OCI-LY1 (cell line): ENCODE results near the gene MS4A4A.

Experiments
- H2AFZ ChIP-seq: fragments of 200-600 bp; sonication (generic), shearing (Covaris generic); 2 replicates; pipeline ENCODE4 v1.6.0; 2014; ENCODE audit warnings: antibody characterized with exemption, mild to moderate bottlenecking, low read length
- H3F3A ChIP-seq: fragments of 200-600 bp; sonication (generic), shearing (Covaris generic); 2 replicates; pipeline ENCODE4 v1.6.0; 2014; ENCODE audit warnings: mild to moderate bottlenecking, antibody characterized with exemption, low read length, moderate library complexity; ENCODE audit not compliant: insufficient read depth
- H3K27ac ChIP-seq: fragments of 200-600 bp; sonication (generic); 2 replicates; pipeline ENCODE4 v1.5.1; 2014; ENCODE audit warnings: low read length, mixed run types, mild to moderate bottlenecking, low read depth; ENCODE audit not compliant: poor library complexity, severe bottlenecking
- H3K27me3 ChIP-seq: fragments of 200-600 bp; sonication (generic); 2 replicates; pipeline ENCODE4 v1.6.0; 2014; ENCODE audit warnings: antibody characterized with exemption, mild to moderate bottlenecking, low read length, moderate library complexity; ENCODE audit not compliant: insufficient read depth
- H3K36me3 ChIP-seq: fragments of 200-600 bp; sonication (generic); 2 replicates; pipeline ENCODE4 v1.6.1; 2014; ENCODE audit warnings: mild to moderate bottlenecking, antibody characterized with exemption, low read length, moderate library complexity, mixed read lengths; ENCODE audit not compliant: insufficient read depth
- H3K4me1 ChIP-seq: fragments of 200-600 bp; sonication (generic); 2 replicates; pipeline ENCODE4 v1.5.1; 2014; ENCODE audit warnings: mild to moderate bottlenecking, low read length, moderate library complexity; ENCODE audit not compliant: insufficient read depth, severe bottlenecking
- H3K4me2 ChIP-seq: fragments of 200-600 bp; sonication (generic), shearing (Covaris generic); 2 replicates; pipeline ENCODE4 v1.6.1; 2014; ENCODE audit warnings: low read length
- H3K4me3 ChIP-seq: fragments of 200-600 bp; sonication (generic); 2 replicates; pipeline ENCODE4 v1.5.1; 2014; ENCODE audit warnings: low read length, low read depth, mild to moderate bottlenecking, mixed read lengths; ENCODE audit not compliant: poor library complexity, severe bottlenecking
- H3K79me2 ChIP-seq: fragments of 200-600 bp; shearing (Covaris generic); 2 replicates; pipeline ENCODE4 v1.6.1; 2016; ENCODE audit warnings: mixed run types, low read length, mixed read lengths; ENCODE audit not compliant: insufficient read depth
- H3K9ac ChIP-seq: fragments of 200-600 bp; sonication (generic), shearing (Covaris generic); 2 replicates; pipeline ENCODE4 v1.6.1; 2014; ENCODE audit warnings: mild to moderate bottlenecking, low read length, mixed read lengths
- H3K9me2 ChIP-seq: fragments of 200-600 bp; sonication (generic), shearing (Covaris generic); 2 replicates; pipeline ENCODE4 v1.6.1; 2014; ENCODE audit warnings: low read depth, mild to moderate bottlenecking, low read length, mixed read lengths
- H3K9me3 ChIP-seq: fragments of 200-600 bp; shearing (Covaris generic); 2 replicates; pipeline ENCODE4 v1.6.1; 2014; ENCODE audit warnings: low read length, mixed read lengths
- H4K20me1 ChIP-seq: fragments of 200-600 bp; sonication (generic), shearing (Covaris generic); 2 replicates; pipeline ENCODE4 v1.6.0; 2016; ENCODE audit warnings: mild to moderate bottlenecking, low read length; ENCODE audit not compliant: insufficient read depth
- EZH2 ChIP-seq: fragments of 200-600 bp; sonication (generic), shearing (Covaris generic); IDR thresholded peaks from 2 replicates; pipeline ENCODE4 v1.8.0; 2017; ENCODE audit warnings: borderline replicate concordance, mixed run types, mild to moderate bottlenecking, antibody characterized with exemption, low read length, moderate library complexity, mixed read lengths
- TF ChIP-seq, protein P1 (sequence below): fragments of 200-600 bp; sonication (generic), shearing (Covaris generic); IDR thresholded peaks from 2 replicates; pipeline ENCODE4 v1.5.1; 2017; ENCODE audit warnings: mild to moderate bottlenecking, antibody characterized with exemption, low read length, moderate library complexity, mixed read lengths

MS4A4A gene

DNA sequence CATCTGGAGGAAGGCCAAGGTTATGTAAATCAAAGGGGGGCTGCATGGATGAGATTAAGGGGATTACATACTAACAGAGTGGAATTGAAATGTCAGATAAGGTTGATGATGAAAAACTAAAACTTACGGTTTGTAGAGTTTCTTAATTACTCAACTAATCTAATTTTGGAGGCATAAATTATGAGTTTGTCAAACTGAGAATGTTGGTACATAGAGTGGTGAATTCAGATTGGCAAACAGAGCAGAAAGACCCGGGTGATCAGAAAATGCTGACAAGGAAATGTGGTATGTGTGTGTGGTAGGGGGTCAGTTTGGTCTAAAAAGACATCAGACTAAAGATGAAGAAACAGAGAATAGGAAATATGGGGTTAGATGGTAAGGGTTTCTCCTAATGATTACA is 57.6 kb downstream of the MS4A4A start:
- H2AFZ ChIP-seq, result no peak overlapping the region

GRCh38 chr11:60339356-60339755 is 58.9 kb downstream of the MS4A4A start:
- no peaks in the 10 kb centered on the region for H3K36me3 ChIP-seq
- no peaks in the 10 kb centered on the region for H3F3A ChIP-seq
- no peaks in the 10 kb centered on the region for H3K79me2 ChIP-seq
- no peak overlapping the region for H3K4me3 ChIP-seq
- no peaks in the 10 kb centered on the region for H3K4me1 ChIP-seq
- H2AFZ ChIP-seq, result no peak overlapping the region
- no peaks in the 10 kb centered on the region for H4K20me1 ChIP-seq
- no peaks in the 10 kb centered on the region for H3K9me3 ChIP-seq
- no peaks in the 10 kb centered on the region for H3K9me2 ChIP-seq
- no peak overlapping the region for H3K4me2 ChIP-seq
- no peaks in the 10 kb centered on the region for H3K27me3 ChIP-seq
- no peak overlapping the region for H3K27ac ChIP-seq
- TF ChIP-seq, protein P1, sequence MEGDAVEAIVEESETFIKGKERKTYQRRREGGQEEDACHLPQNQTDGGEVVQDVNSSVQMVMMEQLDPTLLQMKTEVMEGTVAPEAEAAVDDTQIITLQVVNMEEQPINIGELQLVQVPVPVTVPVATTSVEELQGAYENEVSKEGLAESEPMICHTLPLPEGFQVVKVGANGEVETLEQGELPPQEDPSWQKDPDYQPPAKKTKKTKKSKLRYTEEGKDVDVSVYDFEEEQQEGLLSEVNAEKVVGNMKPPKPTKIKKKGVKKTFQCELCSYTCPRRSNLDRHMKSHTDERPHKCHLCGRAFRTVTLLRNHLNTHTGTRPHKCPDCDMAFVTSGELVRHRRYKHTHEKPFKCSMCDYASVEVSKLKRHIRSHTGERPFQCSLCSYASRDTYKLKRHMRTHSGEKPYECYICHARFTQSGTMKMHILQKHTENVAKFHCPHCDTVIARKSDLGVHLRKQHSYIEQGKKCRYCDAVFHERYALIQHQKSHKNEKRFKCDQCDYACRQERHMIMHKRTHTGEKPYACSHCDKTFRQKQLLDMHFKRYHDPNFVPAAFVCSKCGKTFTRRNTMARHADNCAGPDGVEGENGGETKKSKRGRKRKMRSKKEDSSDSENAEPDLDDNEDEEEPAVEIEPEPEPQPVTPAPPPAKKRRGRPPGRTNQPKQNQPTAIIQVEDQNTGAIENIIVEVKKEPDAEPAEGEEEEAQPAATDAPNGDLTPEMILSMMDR, result no peak
- no peak for TF ChIP-seq EZH2
- H3K9ac ChIP-seq, result no peak overlapping the region

More for the DNA sequence above, 57.6 kb downstream of the MS4A4A start:
- H3K36me3 ChIP-seq, result no peaks in the 10 kb centered on the region
- no peaks in the 10 kb centered on the region for H3K9me3 ChIP-seq
- TF ChIP-seq, protein P1, result no peak
- TF ChIP-seq EZH2, result no peak
- H3K9ac ChIP-seq, result no peak overlapping the region
- no peak overlapping the region for H3K27ac ChIP-seq
- H3K4me3 ChIP-seq, result no peak overlapping the region
- no peak overlapping the region for H3K4me2 ChIP-seq
- no peaks in the 10 kb centered on the region for H3F3A ChIP-seq
- no peaks in the 10 kb centered on the region for H3K27me3 ChIP-seq
- no peaks in the 10 kb centered on the region for H3K4me1 ChIP-seq
- no peaks in the 10 kb centered on the region for H3K79me2 ChIP-seq
- no peaks in the 10 kb centered on the region for H3K9me2 ChIP-seq
- H4K20me1 ChIP-seq, result no peaks in the 10 kb centered on the region

DNA sequence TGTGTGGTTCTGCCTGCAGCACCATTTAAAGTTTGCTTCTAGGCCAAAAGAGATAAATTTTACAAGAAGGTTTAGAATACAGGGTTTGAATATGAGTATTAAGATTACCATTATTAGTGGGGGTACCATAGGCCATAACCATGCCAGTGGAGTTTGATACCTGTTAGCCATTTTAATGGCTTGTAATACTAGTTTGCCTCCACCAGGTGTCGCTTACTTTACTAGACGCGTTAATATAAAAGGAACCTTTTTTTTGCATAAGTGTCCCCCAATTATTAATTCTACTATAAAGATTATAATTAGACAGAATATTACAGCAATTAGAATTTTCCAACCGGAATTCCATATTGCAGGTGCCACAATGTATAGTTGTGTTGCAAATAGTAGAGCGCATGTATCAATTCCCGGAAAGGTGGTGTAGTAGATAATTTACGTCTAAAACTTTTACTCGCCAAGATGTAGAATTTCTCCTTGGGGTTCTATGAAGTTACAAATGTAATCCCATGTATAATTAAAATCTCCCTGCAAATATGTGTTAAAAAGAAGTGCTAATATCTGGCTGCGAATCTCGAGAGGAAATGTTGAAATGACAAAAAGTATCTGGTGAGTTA is 62.7 kb downstream of the MS4A4A start:
- no peaks in the 10 kb centered on the region for H3K9me3 ChIP-seq

More for the DNA sequence above, 62.7 kb downstream of the MS4A4A start:
- H3K27ac ChIP-seq, result no peak overlapping the region
- H4K20me1 ChIP-seq, result no peaks in the 10 kb centered on the region
- TF ChIP-seq, protein P1, result peak; percentile 72
- no peak for TF ChIP-seq EZH2
- H3K4me1 ChIP-seq, result no peaks in the 10 kb centered on the region
- no peak overlapping the region for H2AFZ ChIP-seq
- no peak overlapping the region for H3K9ac ChIP-seq
- no peaks in the 10 kb centered on the region for H3K36me3 ChIP-seq
- H3K4me2 ChIP-seq, result no peak overlapping the region
- no peaks in the 10 kb centered on the region for H3K27me3 ChIP-seq
- no peaks in the 10 kb centered on the region for H3F3A ChIP-seq
- H3K79me2 ChIP-seq, result no peaks in the 10 kb centered on the region
- no peak overlapping the region for H3K4me3 ChIP-seq
- H3K9me2 ChIP-seq, result no peaks in the 10 kb centered on the region
